ENCODE measurements around the gene ROCK2. TPM values are rescaled to one million over a fixed set of nuclear protein-coding genes. Genes with fewer than 3 reads are reported as not detected.

ROCK2 gene
- total and polyA plus RNA-seq, 2 of the 13 experiments (the other 11 are each of a cell fraction or from before 2014, with no cell fraction given) = 38.1 to 119 TPM

DNA sequence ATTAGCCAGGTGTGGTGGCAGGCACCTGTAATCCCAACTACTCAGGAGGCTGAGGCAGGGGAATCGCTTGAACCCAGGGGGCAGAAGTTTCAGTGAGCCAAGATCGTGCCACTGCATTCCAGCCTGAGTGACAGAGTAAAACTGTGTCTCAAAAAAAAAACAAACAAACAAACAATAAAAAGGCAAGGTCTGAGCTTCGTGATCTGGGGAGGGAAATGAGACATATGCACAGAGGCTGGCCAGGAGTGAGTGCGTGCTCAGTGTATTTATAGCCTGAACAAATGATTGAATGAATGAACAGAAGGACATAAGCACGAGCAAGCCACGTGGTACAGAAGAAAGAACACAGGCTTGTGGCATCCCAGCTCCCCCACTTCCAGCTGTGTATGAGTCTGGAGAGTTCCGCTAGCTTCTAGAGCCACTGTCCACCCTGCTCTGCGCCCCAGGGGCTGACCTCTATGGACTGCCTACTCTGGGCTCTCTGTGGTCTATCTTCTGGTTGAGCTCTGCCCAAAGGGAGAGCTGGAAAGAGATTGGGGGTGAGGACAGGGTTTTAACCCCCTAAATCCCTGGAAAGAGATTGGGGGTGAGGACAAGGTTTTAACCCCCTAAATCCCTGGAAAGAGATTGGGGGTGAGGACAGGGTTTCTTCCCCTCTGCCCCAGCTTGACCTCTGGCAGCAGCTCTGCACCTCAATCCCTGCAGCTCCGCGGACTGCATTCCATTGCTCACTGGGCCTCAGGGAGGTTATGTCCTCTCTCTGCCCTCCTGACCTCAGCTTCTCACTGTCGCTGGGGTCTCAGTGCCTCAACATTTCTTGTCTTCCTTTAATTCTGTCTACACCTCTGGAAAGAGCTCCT lies 11.0 kb upstream of the ROCK2 start (continued):
- TF ChIP-seq, protein P1, sequence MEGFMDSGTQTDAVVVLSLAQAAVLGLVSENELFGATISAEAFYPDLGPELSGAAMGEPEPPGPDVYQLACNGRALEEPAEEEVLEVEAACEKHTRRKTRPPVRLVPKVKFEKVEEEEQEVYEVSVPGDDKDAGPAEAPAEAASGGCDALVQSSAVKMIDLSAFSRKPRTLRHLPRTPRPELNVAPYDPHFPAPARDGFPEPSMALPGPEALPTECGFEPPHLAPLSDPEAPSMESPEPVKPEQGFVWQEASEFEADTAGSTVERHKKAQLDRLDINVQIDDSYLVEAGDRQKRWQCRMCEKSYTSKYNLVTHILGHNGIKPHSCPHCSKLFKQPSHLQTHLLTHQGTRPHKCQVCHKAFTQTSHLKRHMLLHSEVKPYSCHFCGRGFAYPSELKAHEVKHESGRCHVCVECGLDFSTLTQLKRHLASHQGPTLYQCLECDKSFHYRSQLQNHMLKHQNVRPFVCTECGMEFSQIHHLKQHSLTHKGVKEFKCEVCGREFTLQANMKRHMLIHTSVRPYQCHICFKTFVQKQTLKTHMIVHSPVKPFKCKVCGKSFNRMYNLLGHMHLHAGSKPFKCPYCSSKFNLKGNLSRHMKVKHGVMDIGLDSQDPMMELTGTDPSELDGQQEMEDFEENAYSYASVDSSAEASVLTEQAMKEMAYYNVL (CRISPR knock-in tag; IDR thresholded peaks at IDR 0.05; ENCODE audit: borderline replicate concordance) = no peak
- TF ChIP-seq ZNF773 (CRISPR knock-in tag; IDR thresholded peaks at IDR 0.05; ENCODE audit: borderline replicate concordance) (no peak), NFE2 (CRISPR knock-in tag; IDR thresholded peaks at IDR 0.05) (no peak), STAT5B (CRISPR knock-in tag; IDR thresholded peaks at IDR 0.05) (no peak), ZNF335 (CRISPR knock-in tag; IDR thresholded peaks at IDR 0.05) (no peak), CEBPB (IDR thresholded peaks at IDR 0.05; ENCODE audit: borderline replicate concordance, low read depth, low read length) (no peak), SRF (IDR thresholded peaks at IDR 0.05; ENCODE audit: low read depth, low read length) (no peak), ZNF781 (CRISPR knock-in tag; IDR thresholded peaks at IDR 0.05; ENCODE audit: borderline replicate concordance, not compliant biosample characterization) (peak; percentile 73), ZFP36L1 (CRISPR knock-in tag; IDR thresholded peaks at IDR 0.05) (no peak), ZNF160 (CRISPR knock-in tag; IDR thresholded peaks at IDR 0.05) (no peak), SATB2 (CRISPR knock-in tag; IDR thresholded peaks at IDR 0.05) (no peak), MIXL1 (CRISPR knock-in tag; IDR thresholded peaks at IDR 0.05) (peak; percentile 13; the same call in 1 of the 2 replicates), HDAC1 (CRISPR knock-in tag; IDR thresholded peaks at IDR 0.05) (no peak), ZNF713 (CRISPR knock-in tag; IDR thresholded peaks at IDR 0.05) (no peak), KMT2B (CRISPR knock-in tag; IDR thresholded peaks at IDR 0.05) (no peak; the same call in 1 of the 2 replicates), ZSCAN21 (CRISPR knock-in tag; IDR thresholded peaks at IDR 0.05; ENCODE audit: borderline replicate concordance) (no peak), ZNF782 (CRISPR knock-in tag; IDR thresholded peaks at IDR 0.05; ENCODE audit: borderline replicate concordance) (no peak), AKAP8 (CRISPR knock-in tag; IDR thresholded peaks at IDR 0.05) (0 out of 2 replicates have a peak, but pooled peaks have one; percentile 30), ATF7 (IDR thresholded peaks at IDR 0.05) (no peak), ATF7 (CRISPR knock-in tag; IDR thresholded peaks at IDR 0.05) (no peak)
- TF ChIP-seq, protein P2, sequence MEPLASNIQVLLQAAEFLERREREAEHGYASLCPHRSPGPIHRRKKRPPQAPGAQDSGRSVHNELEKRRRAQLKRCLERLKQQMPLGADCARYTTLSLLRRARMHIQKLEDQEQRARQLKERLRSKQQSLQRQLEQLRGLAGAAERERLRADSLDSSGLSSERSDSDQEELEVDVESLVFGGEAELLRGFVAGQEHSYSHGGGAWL (CRISPR knock-in tag; IDR thresholded peaks at IDR 0.05) = no peak
- TF ChIP-seq, protein P3, sequence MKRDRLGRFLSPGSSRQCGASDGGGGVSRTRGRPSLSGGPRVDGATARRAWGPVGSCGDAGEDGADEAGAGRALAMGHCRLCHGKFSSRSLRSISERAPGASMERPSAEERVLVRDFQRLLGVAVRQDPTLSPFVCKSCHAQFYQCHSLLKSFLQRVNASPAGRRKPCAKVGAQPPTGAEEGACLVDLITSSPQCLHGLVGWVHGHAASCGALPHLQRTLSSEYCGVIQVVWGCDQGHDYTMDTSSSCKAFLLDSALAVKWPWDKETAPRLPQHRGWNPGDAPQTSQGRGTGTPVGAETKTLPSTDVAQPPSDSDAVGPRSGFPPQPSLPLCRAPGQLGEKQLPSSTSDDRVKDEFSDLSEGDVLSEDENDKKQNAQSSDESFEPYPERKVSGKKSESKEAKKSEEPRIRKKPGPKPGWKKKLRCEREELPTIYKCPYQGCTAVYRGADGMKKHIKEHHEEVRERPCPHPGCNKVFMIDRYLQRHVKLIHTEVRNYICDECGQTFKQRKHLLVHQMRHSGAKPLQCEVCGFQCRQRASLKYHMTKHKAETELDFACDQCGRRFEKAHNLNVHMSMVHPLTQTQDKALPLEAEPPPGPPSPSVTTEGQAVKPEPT (CRISPR knock-in tag; IDR thresholded peaks at IDR 0.05; ENCODE audit: low read depth) = no peak
- TF ChIP-seq, protein P4, sequence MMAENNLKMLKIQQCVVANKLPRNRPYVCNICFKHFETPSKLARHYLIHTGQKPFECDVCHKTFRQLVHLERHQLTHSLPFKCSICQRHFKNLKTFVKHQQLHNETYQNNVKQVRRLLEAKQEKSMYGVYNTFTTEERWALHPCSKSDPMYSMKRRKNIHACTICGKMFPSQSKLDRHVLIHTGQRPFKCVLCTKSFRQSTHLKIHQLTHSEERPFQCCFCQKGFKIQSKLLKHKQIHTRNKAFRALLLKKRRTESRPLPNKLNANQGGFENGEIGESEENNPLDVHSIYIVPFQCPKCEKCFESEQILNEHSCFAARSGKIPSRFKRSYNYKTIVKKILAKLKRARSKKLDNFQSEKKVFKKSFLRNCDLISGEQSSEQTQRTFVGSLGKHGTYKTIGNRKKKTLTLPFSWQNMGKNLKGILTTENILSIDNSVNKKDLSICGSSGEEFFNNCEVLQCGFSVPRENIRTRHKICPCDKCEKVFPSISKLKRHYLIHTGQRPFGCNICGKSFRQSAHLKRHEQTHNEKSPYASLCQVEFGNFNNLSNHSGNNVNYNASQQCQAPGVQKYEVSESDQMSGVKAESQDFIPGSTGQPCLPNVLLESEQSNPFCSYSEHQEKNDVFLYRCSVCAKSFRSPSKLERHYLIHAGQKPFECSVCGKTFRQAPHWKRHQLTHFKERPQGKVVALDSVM (CRISPR knock-in tag; IDR thresholded peaks at IDR 0.05) = peak; percentile 60; the same call in 1 of the 2 replicates
- TF ChIP-seq, protein P5, sequence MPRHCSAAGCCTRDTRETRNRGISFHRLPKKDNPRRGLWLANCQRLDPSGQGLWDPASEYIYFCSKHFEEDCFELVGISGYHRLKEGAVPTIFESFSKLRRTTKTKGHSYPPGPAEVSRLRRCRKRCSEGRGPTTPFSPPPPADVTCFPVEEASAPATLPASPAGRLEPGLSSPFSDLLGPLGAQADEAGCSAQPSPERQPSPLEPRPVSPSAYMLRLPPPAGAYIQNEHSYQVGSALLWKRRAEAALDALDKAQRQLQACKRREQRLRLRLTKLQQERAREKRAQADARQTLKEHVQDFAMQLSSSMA (CRISPR knock-in tag; IDR thresholded peaks at IDR 0.05) = no peak

Measured in HepG2 (cell line).